Measurements from ENCODE around the gene KLHL21.
"Not testable (repeated sequence)": the region's sequence is repeated elsewhere in the genome, so short reads cannot be mapped to it uniquely, and the experiment has no call there.

Gene KLHL21

GRCh38 chr1:6581561-6582305 lies 20.9 kb downstream of the KLHL21 start:
- DNase-seq: no peak

GRCh38 chr1:6580593-6581409 lies 21.9 kb downstream of the KLHL21 start:
- no peak for DNase-seq

GRCh38 chr1:6580119-6580592 lies 22.5 kb downstream of the KLHL21 start:
- no peak for DNase-seq

GRCh38 chr1:6579374-6580118 lies 23.1 kb downstream of the KLHL21 start, which contains the start of gene ZBTB48:
TSS of gene ZBTB48 (plus strand) at chr1:6579994. CDS start at chr1:6580610, 616 bp downstream.
- peak; percentile 98 for DNase-seq

GRCh38 chr1:6578624-6579373 lies 23.9 kb downstream of the KLHL21 start:
- DNase-seq: no peak

- DNase-seq: peak; percentile 18
Measured at GRCh38 chr1:6577831-6578525, 24.7 kb downstream of the KLHL21 start.

- no peak for DNase-seq
Measured at GRCh38 chr1:6574818-6575217, 27.9 kb downstream of the KLHL21 start.

GRCh38 chr1:6574025-6574620 lies 28.5 kb downstream of the KLHL21 start:
- DNase-seq: no peak

- no peak for DNase-seq
Measured at GRCh38 chr1:6572653-6573383, 29.9 kb downstream of the KLHL21 start.

GRCh38 chr1:6570987-6571386 lies 31.7 kb downstream of the KLHL21 start:
- DNase-seq: no peak

GRCh38 chr1:6570100-6570499 lies 32.6 kb downstream of the KLHL21 start:
- no peak for DNase-seq

GRCh38 chr1:6569033-6569432 lies 33.6 kb downstream of the KLHL21 start:
- no peak for DNase-seq

- DNase-seq: no peak
Measured at GRCh38 chr1:6560267-6560666, 42.4 kb downstream of the KLHL21 start.

- DNase-seq: not testable (repeated sequence)
Measured at GRCh38 chr1:6559161-6559560, 43.5 kb downstream of the KLHL21 start.

- DNase-seq: no peak
Measured at GRCh38 chr1:6557597-6557996, 45.1 kb downstream of the KLHL21 start.

- DNase-seq: no peak
Measured at GRCh38 chr1:6554907-6555778, 47.5 kb downstream of the KLHL21 start, which contains the start of gene TAS1R1. TSS of gene TAS1R1 (plus strand) at chr1:6555307. CDS start at chr1:6555374, 67 bp downstream.

GRCh38 chr1:6554031-6554906 lies 48.4 kb downstream of the KLHL21 start, which contains the start of gene NOL9:
TSS of gene NOL9 (minus strand) at chr1:6554513. CDS start at chr1:6554502, 11 bp downstream.
- DNase-seq: peak; percentile 88

- DNase-seq: no peak
Measured at GRCh38 chr1:6547301-6547700, 55.4 kb downstream of the KLHL21 start.
